Glomerular visceral epithelial cell (primary cell): ENCODE results near the gene MBP.
"Not testable (repeated sequence)": the region's sequence is repeated elsewhere in the genome, so short reads cannot be mapped to it uniquely, and the experiment has no call there.

Source experiments
- DNase-seq: peaks from one replicate; pipeline ENCODE4 v3.0.0-alpha.2; 2016; ENCODE audit errors: extremely low spot score

The MBP gene

GRCh38 chr18:76944346-76944745, 188.2 kb downstream of the MBP start:
- DNase-seq = not testable (repeated sequence)

- no peak for DNase-seq
Observed at GRCh38 chr18:76943542-76944339, 188.8 kb downstream of the MBP start.

GRCh38 chr18:76941284-76941683, 191.3 kb downstream of the MBP start:
- DNase-seq = no peak

GRCh38 chr18:76938619-76939018, 194.0 kb downstream of the MBP start:
- DNase-seq = no peak

GRCh38 chr18:76937597-76937996, 195.0 kb downstream of the MBP start:
- no peak for DNase-seq

- DNase-seq = no peak
Observed at GRCh38 chr18:76936877-76937276, 195.7 kb downstream of the MBP start.

- no peak for DNase-seq
Observed at GRCh38 chr18:76935722-76936337, 196.8 kb downstream of the MBP start.

- no peak for DNase-seq
Observed at GRCh38 chr18:76932026-76932819, 200.4 kb downstream of the MBP start.

GRCh38 chr18:76931171-76931570, 201.4 kb downstream of the MBP start:
- no peak for DNase-seq
